Measurements from ENCODE around the gene KRTAP5-3. TPM values are rescaled to one million over a fixed set of nuclear protein-coding genes. Genes with fewer than 3 reads are reported as not detected.

The KRTAP5-3 gene
- total and polyA plus RNA-seq, 2 of the 8 experiments (the other 6 are each of a cell fraction or from before 2014, with no cell fraction given) = not detected

GRCh38 chr11:1655168-1656060 lies 47.2 kb upstream of the KRTAP5-3 start:
- Histone ChIP-seq H3K4me2 (ENCODE audit: insufficient read depth in 1 of 2, low read depth in 2 of 2, low read length in 2 of 2) (no peak overlapping the region), H3K18ac (ENCODE audit: extremely low read depth, low read length) (no peak overlapping the region), H4K91ac (replicated peaks; ENCODE audit: insufficient read length, low read length) (peak overlapping the region; percentile 54), H2AFZ (ENCODE audit: low read length) (no peak overlapping the region), H3K4me3 (ENCODE audit: extremely low read depth in 1 of 4, insufficient read depth in 2 of 4, low read depth in 3 of 4, low read length in 4 of 4) (no peak overlapping the region), H4K8ac (ENCODE audit: extremely low read depth, insufficient read depth, low read length) (no peak overlapping the region; the same call in 1 of the 2 replicates), H3K36me3 (ENCODE audit: control insufficient read depth in 2 of 4, insufficient read depth in 4 of 4, low read length in 3 of 4) (no peaks in the 10 kb centered on the region), H4K5ac (ENCODE audit: insufficient read length, low read depth, low read length) (no peak overlapping the region), H4K20me1 (replicated peaks in 1 of 2; ENCODE audit: control insufficient read depth in 1 of 2, insufficient read depth in 2 of 2, low read length in 2 of 2) (no peaks in the 10 kb centered on the region), H3K56ac (replicated peaks; ENCODE audit: insufficient read length, low read depth, low read length) (no peak overlapping the region), H3K9ac (replicated peaks in 1 of 4; ENCODE audit: extremely low read depth in 1 of 4, low read depth in 3 of 4, low read length in 3 of 4) (no peak overlapping the region), H3K23ac (ENCODE audit: insufficient read length) (no peak overlapping the region), H3K4ac (replicated peaks; ENCODE audit: insufficient read length, low read depth, low read length) (no peak overlapping the region), H3K9me3 (ENCODE audit: insufficient read depth in 2 of 2, low read depth in 1 of 2, low read length in 1 of 2) (no peaks in the 10 kb centered on the region), H2BK20ac (ENCODE audit: low read length) (no peak overlapping the region), H2BK5ac (ENCODE audit: low read depth, low read length) (peak overlapping the region; percentile 66; the same call in 1 of the 2 replicates), H3K4me1 (replicated peaks in 1 of 4; ENCODE audit: control insufficient read depth in 3 of 4, insufficient read depth in 4 of 4, low read length in 3 of 4) (peaks cover 0 to 6% (median 2%) of the 10 kb centered on the region in 4 experiments; a peak in 3 of 7 replicates), H2BK15ac (ENCODE audit: low read length) (no peak overlapping the region), H2BK120ac (replicated peaks; ENCODE audit: low read depth, low read length) (no peak overlapping the region), H3K79me2 (ENCODE audit: control insufficient read depth in 1 of 2, insufficient read depth in 2 of 2, low read length in 2 of 2) (no peaks in the 10 kb centered on the region), H2AK5ac (ENCODE audit: low read depth, low read length) (no peak overlapping the region), H2BK12ac (ENCODE audit: low read depth, low read length) (0 out of 2 replicates have a peak overlapping the region, but pooled peaks have one; percentile 17), H3K14ac (ENCODE audit: insufficient read length) (no peak overlapping the region), H3K27me3 (replicated peaks in 1 of 4; ENCODE audit: control insufficient read depth in 3 of 4, extremely low read depth in 1 of 4, insufficient read depth in 3 of 4, low read length in 3 of 4) (peaks cover 0 to 9% (median 6%) of the 10 kb centered on the region in 4 experiments; a peak in 4 of 7 replicates), H3K79me1 (ENCODE audit: low read depth, low read length) (no peaks in the 10 kb centered on the region), H3K23me2 (ENCODE audit: low read depth, low read length) (no peaks in the 10 kb centered on the region), H3K27ac (ENCODE audit: low read depth, low read length) (no peak overlapping the region)
- 86% methylated on average over 26 of the region's 26 CpGs; no CpG with 5 or more reads in 1 of the 2 experiments for WGBS, 2 experiments (ENCODE audit: extremely low coverage in 1 of 2, insufficient coverage in 1 of 2, insufficient read length in 1 of 2, insufficient replicate concordance in 2 of 2, low coverage in 1 of 2, low lambda C conversion rate in 2 of 2, missing lambda C conversion rate in 1 of 2)
- no peak for FAIRE-seq
- ChIA-PET POLR2A (ENCODE audit: partially characterized antibody) (no interaction called here), CTCF (ENCODE audit: partially characterized antibody) (interaction anchor here (3.0 to 10.1 kb wide), 7 partner anchors 23 to 498 kb away, joined by 9 to 166 read pairs (median 35); partner anchors contain the start of gene SYT8)
- DNase-seq (ENCODE audit: low read depth in 1 of 2, low spot score in 2 of 2) = no peak
- TF ChIP-seq SIN3A (conservative IDR thresholded peaks at IDR 0.05 in 1 of 2, IDR thresholded peaks at IDR 0.05 in 1 of 2; ENCODE audit: low read depth in 1 of 2, low read length in 2 of 2) (no peak), TAF1 (IDR thresholded peaks at IDR 0.05; ENCODE audit: low read depth, low read length) (no peak), TAF7 (optimal IDR thresholded peaks at IDR 0.05; ENCODE audit: borderline replicate concordance, low read depth, low read length) (no peak)

All from H1 (cell line).